HepG2 (cell line): ENCODE data around the gene SERHL2. TPM values are rescaled to one million over a fixed set of nuclear protein-coding genes. Genes with fewer than 3 reads are reported as not detected.

Experiments
- KLF15 ChIP-seq: sonication (generic); formaldehyde crosslinking; IDR thresholded peaks from 2 replicates; pipeline ENCODE4 v1.8.1; 2023; ENCODE audit warnings: borderline replicate concordance, mild to moderate bottlenecking, inconsistent platforms, missing genetic modification reagents, mixed read lengths
- NAIF1 ChIP-seq: sonication (generic); formaldehyde crosslinking; IDR thresholded peaks from 2 replicates; pipeline ENCODE4 v1.5.0; 2020; ENCODE audit warnings: mild to moderate bottlenecking, missing genetic modification reagents, borderline replicate concordance
- PHF20 ChIP-seq: sonication (generic); formaldehyde crosslinking; IDR thresholded peaks from 2 replicates; pipeline ENCODE4 v1.5.0; 2020; ENCODE audit warnings: mild to moderate bottlenecking, missing genetic modification reagents
- SAFB2 ChIP-seq: sonication (generic); formaldehyde crosslinking; IDR thresholded peaks from 2 replicates; pipeline ENCODE4 v1.5.1; 2020; ENCODE audit warnings: missing genetic modification reagents, low read depth, mild to moderate bottlenecking, borderline replicate concordance
- ZBTB42 ChIP-seq: sonication (generic); formaldehyde crosslinking; IDR thresholded peaks from 2 replicates; pipeline ENCODE4 v1.5.0; 2020; ENCODE audit warnings: mild to moderate bottlenecking, missing genetic modification reagents
- ZBTB7B ChIP-seq: sonication (generic); formaldehyde crosslinking; IDR thresholded peaks from 2 replicates; pipeline ENCODE4 v1.4.0; 2020; ENCODE audit warnings: missing genetic modification reagents
- ZNF138 ChIP-seq: sonication (generic); formaldehyde crosslinking; IDR thresholded peaks from 2 replicates; pipeline ENCODE4 v1.5.0; 2020; ENCODE audit warnings: mild to moderate bottlenecking, low read depth, missing genetic modification reagents
- ZNF20 ChIP-seq: sonication (generic); formaldehyde crosslinking; IDR thresholded peaks from 2 replicates; pipeline ENCODE4 v1.4.0; 2020; ENCODE audit warnings: mild to moderate bottlenecking, moderate library complexity, missing genetic modification reagents
- ZNF550 ChIP-seq: sonication (generic); formaldehyde crosslinking; IDR thresholded peaks from 2 replicates; pipeline ENCODE4 v1.4.0; 2020; ENCODE audit warnings: mild to moderate bottlenecking, missing genetic modification reagents, borderline replicate concordance
- ZNF556 ChIP-seq: sonication (generic); formaldehyde crosslinking; IDR thresholded peaks from 2 replicates; pipeline ENCODE4 v1.4.0; 2020; ENCODE audit warnings: mild to moderate bottlenecking, missing genetic modification reagents, borderline replicate concordance
- ZNF629 ChIP-seq: sonication (generic); formaldehyde crosslinking; conservative IDR thresholded peaks from 2 replicates; pipeline ENCODE4 v1.5.0; 2020; ENCODE audit warnings: missing genetic modification reagents
- ZSCAN29 ChIP-seq: sonication (generic); formaldehyde crosslinking; conservative IDR thresholded peaks from 2 replicates; pipeline ENCODE4 v1.4.0; 2020; ENCODE audit warnings: mild to moderate bottlenecking, missing genetic modification reagents
- polyA plus RNA-seq, 8 experiments: library from polyadenylated mRNA; depleted of rRNA in 3 of 8; stranded (reverse) in 7 of 8; unstranded in 1 of 8; fragments of >200 nt; fragmentation: Illumina TruSeq in 4 of 8; extraction: Trizol in 4 of 8; gene quantifications; 2 replicates each; pipeline versions ENCODE4 v1.2.1 to v1.2.3, GENCODE V29; 2011 to 2016; ENCODE audit warnings: low read depth in 4 of 8, missing spikeins in 1 of 8, mixed read lengths in 1 of 8; ENCODE audit not compliant: insufficient read depth in 1 of 8
- total RNA-seq, 5 experiments: library from RNA; depleted of rRNA; stranded (reverse); fragments of >200 nt; fragmentation: Illumina TruSeq; extraction: Trizol; gene quantifications; 2 replicates each; pipeline ENCODE4 v1.2.3, GENCODE V29; 2016; ENCODE audit warnings: low read depth in 1 of 5
- TF ChIP-seq, protein P1 (sequence below): sonication (generic); formaldehyde crosslinking; IDR thresholded peaks from 2 replicates; pipeline ENCODE4 v1.4.0; 2020; ENCODE audit warnings: missing genetic modification reagents
- TF ChIP-seq, protein P2 (sequence below): sonication (generic); formaldehyde crosslinking; IDR thresholded peaks from 2 replicates; pipeline ENCODE4 v1.8.1; 2023; ENCODE audit warnings: mild to moderate bottlenecking, moderate library complexity, missing genetic modification reagents
- TF ChIP-seq, protein P3 (sequence below): sonication (generic); formaldehyde crosslinking; IDR thresholded peaks from 2 replicates; pipeline ENCODE4 v1.5.1; 2020; ENCODE audit warnings: mild to moderate bottlenecking, missing genetic modification reagents, moderate library complexity
- TF ChIP-seq, protein P4 (sequence below): sonication (generic); formaldehyde crosslinking; IDR thresholded peaks from 2 replicates; pipeline ENCODE4 v1.8.0; 2022; ENCODE audit warnings: missing genetic modification reagents, mild to moderate bottlenecking, borderline replicate concordance

Gene SERHL2
- total and polyA plus RNA-seq, 2 of the 13 experiments (the other 11 are each of a cell fraction or from before 2014, with no cell fraction given), result 1.0 to 1.8 TPM

DNA sequence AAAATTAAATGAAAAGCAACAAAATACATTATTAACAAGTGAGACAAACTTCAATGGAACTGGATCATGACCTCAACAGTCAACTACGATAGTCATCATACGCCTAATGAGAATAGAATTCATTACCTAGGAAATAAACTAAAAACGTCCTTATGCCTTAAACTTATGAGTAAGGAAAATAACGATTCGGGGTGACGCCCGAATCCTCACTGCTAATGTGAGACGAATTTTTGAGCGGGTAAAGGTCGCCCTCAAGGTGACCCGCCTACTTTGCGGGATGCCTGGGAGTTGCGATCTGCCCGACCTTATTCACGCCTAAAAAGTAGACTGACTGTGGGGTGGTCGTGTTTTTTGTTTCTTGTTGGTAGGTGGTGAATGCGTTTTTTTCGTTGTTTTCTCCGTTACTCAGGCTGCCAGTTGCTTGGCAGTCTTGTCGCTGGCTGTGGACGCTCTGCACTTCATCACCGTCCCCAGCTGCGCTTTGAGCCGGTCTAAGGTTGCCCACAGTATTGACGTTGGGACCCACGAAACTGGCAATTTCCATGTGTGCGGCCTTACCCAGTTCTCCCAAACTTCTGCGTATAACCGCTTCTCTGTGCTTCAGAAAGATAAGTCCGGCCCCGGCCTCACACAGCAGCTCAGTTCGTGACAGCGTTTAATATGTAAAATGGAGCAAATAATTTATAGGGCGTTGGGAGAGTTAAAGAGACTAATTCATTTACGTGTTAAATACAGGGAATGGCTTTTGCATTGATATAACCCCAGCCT, 61.5 kb downstream of the SERHL2 start (continued):
- TF ChIP-seq, protein P1, sequence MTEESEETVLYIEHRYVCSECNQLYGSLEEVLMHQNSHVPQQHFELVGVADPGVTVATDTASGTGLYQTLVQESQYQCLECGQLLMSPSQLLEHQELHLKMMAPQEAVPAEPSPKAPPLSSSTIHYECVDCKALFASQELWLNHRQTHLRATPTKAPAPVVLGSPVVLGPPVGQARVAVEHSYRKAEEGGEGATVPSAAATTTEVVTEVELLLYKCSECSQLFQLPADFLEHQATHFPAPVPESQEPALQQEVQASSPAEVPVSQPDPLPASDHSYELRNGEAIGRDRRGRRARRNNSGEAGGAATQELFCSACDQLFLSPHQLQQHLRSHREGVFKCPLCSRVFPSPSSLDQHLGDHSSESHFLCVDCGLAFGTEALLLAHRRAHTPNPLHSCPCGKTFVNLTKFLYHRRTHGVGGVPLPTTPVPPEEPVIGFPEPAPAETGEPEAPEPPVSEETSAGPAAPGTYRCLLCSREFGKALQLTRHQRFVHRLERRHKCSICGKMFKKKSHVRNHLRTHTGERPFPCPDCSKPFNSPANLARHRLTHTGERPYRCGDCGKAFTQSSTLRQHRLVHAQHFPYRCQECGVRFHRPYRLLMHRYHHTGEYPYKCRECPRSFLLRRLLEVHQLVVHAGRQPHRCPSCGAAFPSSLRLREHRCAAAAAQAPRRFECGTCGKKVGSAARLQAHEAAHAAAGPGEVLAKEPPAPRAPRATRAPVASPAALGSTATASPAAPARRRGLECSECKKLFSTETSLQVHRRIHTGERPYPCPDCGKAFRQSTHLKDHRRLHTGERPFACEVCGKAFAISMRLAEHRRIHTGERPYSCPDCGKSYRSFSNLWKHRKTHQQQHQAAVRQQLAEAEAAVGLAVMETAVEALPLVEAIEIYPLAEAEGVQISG (CRISPR knock-in tag), result peak; percentile 88
- TF ChIP-seq NAIF1 (CRISPR knock-in tag) (peak; percentile 90), ZNF629 (peak; percentile 53), ZBTB42 (no peak; the same call in 1 of the 2 replicates), ZNF550 (CRISPR knock-in tag) (no peak), ZBTB7B (CRISPR knock-in tag) (peak; percentile 90), PHF20 (CRISPR knock-in tag) (peak; percentile 45), ZNF138 (CRISPR knock-in tag) (no peak), ZSCAN29 (CRISPR knock-in tag) (peak; percentile 97), SAFB2 (CRISPR knock-in tag) (no peak), KLF15 (CRISPR knock-in tag) (no peak; the same call in 1 of the 2 replicates), ZNF20 (CRISPR knock-in tag) (peak; percentile 81; the same call in 1 of the 2 replicates), ZNF556 (0 out of 2 replicates have a peak, but pooled peaks have one; percentile 46)
- TF ChIP-seq, protein P2, sequence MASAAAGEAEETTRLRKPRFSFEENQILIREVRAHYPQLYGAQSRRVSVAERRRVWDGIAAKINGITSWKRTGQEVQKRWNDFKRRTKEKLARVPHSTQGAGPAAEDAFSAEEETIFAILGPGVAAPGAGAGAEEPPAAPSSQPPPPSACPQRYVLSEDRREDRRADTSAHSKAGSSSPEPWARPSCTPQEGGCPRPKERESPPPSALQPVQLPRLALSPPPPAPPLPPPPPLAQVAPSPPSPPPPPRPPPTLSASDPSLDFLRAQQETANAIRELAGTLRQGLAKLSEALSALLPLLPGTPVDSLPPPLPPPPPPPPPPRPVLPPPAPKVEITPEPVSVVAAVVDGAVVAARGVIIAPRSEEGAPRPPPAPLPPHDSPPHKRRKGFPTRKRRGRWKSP (CRISPR knock-in tag), result peak; percentile 85; the same call in 1 of the 2 replicates
- TF ChIP-seq, protein P3, sequence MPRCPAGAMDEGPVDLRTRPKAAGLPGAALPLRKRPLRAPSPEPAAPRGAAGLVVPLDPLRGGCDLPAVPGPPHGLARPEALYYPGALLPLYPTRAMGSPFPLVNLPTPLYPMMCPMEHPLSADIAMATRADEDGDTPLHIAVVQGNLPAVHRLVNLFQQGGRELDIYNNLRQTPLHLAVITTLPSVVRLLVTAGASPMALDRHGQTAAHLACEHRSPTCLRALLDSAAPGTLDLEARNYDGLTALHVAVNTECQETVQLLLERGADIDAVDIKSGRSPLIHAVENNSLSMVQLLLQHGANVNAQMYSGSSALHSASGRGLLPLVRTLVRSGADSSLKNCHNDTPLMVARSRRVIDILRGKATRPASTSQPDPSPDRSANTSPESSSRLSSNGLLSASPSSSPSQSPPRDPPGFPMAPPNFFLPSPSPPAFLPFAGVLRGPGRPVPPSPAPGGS (CRISPR knock-in tag), result no peak; the same call in 1 of the 2 replicates
- TF ChIP-seq, protein P4, sequence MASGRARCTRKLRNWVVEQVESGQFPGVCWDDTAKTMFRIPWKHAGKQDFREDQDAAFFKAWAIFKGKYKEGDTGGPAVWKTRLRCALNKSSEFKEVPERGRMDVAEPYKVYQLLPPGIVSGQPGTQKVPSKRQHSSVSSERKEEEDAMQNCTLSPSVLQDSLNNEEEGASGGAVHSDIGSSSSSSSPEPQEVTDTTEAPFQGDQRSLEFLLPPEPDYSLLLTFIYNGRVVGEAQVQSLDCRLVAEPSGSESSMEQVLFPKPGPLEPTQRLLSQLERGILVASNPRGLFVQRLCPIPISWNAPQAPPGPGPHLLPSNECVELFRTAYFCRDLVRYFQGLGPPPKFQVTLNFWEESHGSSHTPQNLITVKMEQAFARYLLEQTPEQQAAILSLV, result no peak
